Kasumi-1 (cell line): ENCODE measurements around the gene SLC7A10.

ENCODE experiments used
- DNase-seq, 2 experiments: peaks; one replicate each; lab custom pipeline; 2025; lab: John Stamatoyannopoulos, UW

The SLC7A10 gene

DNA sequence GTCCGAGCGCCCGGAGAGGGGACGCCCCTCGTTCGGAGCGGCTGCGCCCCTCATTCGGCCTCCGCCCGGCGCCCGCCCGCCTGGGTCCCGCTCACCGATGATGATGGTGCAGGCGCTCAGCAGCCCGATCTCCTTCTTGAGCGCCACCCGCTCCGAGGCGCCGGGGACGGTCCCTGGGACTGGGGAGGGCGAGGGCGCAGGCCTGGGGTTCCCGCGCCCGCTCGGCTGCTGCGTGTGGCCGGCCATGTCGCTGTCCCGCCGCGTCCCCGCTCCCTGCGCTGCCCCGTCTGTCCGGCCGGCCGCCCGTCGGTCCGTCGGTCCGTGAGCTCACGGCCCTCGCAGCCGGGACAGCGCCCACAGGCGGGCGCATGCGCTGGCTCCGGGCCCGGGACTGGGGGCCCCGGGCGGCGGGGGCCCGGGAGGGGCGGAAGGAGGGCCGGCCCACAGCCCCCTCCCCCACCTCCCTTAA, at the start of gene SLC7A10:
TSS of gene SLC7A10 (minus strand) at position 393 of the 469 bp plus-strand sequence. CDS start at position 246, 147 bp downstream.
- DNase-seq, result no peak

DNA sequence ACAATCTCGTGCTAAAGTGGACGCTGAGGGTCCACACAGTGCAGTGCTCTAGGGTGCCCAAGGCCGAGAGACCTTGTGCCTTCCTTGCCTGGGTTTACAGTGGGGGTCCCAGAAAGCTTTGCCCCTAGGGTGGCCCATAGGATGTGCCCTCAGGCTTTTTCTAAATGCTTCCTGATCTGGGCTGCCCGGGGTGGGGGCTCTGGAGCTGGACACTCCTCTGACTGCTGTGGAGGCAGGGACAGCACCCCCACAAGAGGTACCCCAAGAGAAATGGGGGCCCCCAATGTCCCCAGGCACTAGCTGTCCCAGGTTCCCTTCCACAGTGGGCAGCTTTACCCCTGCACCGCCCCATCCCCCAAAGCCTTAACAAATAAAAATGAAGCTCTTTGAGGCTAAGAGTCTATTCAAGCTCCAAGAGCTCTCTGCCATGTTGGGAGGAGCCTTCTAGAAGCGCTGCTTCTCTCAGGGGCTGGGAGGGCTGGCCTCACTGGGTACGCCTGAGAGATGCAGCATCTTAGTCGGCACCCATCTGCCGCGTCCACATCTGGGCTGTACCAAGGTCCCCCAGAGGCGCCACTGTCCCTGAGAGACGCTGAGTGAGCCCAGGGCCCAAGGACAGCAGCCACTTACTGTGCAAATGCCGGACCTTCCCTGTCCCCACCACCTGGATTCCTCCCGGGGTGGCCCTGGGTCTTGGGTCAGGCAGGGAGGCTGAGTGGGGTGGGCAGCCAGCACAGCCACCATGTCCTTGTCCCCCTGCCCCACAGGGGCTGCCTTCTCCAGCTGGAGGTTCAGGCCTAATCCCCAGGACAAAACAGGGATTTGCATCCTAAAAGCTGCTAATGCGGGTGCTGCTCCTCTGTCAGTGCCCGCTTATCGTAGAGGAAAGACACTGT, 49.3 kb upstream of the SLC7A10 start:
- DNase-seq, result no peak

- peak; percentile 95 to 96 for DNase-seq
These were observed 48.4 kb upstream of the SLC7A10 start for GRCh38 chr19:33273881-33274662.

DNA sequence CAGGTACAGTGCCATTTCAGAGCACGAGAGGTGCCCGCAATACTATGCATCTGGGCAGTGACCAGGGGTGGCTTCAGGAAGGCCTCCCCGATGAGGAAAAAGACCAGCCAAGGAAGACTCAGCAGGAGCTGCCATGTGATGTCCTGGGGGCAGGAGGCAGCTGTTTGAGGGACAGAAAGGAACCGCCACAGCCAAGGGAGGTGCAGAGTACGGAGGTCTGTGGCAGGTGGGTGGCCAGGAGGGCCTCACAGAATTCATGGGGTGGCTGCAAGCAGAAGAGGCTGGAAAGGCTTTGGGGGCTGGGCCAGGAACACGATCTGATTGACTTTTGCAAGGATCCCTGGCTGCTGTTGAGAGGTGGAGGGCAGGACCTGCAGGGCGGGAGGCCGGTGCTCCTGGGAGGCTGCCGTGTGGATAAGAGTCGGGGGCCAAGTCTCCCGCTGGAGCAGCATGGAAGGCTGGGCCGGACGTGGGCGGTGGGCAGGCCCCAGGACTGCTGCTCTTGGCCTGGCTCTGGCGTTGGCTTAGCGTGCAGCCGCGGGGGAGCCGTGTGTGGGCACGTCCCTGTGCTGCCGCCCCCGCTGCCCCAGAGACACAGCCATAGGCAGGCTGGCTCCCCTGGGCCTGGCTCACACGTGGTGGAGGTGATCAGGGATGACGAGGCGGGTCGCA, 47.6 kb upstream of the SLC7A10 start:
- DNase-seq, result peak in 1 of 2 experiments; percentile 29

DNA sequence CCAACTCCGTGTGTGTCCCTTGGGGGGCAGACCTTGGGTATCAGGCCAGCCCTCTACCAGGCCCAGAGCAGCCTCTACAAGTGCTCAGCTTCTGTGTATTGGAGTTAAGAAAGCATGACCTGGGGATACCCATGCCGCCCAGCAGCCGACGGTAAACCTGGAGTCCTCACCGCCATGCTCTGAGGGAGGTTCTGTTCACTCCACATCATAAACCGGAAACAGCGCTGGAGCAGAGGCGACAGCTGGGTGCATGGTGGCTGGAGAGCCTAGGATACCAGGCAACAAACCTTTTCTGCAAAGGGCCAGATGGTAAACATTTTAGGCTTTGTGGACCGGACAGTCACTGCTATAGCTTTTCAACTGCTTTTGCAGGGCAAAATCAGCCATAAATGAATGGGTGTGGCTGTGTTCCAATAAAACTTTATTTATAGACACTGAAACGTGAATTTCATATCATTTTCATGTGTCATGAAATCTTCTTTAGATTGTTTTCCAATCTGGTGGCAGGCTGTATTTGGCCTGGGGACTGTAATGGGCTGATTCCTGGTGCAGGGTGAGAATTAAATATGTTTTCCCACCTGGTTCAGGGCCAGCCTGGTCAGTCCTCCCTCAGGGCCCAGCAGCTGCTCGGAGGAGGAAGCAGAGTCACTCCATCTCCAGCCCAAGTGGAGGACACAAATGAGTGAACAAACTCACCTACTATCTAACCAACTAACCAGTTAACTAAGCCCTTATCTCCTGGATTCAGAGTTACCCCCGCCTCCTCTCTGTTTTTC, 45.8 kb upstream of the SLC7A10 start:
- no peak for DNase-seq

DNA sequence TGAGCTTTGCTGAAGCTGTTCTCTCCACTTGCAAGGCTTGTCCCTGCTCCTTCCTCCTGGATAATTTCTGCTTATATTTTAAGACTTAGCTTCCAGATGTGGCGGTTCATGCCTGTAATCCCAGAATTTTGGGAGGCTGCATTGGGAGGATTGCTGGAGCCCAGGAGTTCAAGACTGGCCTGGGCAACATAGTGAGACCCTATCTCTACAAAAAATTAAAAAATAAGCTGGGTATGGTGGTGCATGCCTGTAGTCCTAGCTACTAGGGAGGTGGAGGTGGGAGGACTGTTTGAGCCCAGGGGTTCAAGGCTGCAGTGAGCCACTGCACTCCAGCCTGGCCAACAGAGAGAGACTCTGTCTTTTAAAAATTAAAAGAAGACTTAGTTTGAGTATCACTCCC, 45.1 kb upstream of the SLC7A10 start:
- DNase-seq, result no peak

DNA sequence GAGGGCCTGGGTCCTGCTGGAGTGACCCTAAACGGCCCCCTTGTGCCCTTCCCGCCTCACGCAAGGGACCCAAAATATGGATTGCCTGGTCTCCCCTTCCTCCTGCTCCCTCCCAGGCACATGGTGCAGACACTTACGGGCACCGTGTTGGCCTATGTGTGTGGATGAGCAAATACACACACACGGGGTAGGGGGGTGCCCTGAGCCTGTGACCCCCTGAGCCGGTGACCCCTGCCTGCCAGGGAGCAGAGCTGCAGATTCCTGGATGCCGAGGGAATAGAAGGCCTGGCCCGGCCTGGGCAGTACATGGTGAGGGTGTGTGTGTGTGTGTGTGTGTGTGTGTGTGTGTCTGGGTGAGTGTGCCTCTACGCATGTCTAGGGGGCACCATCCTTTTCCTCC, 43.4 kb upstream of the SLC7A10 start:
- no peak for DNase-seq

DNA sequence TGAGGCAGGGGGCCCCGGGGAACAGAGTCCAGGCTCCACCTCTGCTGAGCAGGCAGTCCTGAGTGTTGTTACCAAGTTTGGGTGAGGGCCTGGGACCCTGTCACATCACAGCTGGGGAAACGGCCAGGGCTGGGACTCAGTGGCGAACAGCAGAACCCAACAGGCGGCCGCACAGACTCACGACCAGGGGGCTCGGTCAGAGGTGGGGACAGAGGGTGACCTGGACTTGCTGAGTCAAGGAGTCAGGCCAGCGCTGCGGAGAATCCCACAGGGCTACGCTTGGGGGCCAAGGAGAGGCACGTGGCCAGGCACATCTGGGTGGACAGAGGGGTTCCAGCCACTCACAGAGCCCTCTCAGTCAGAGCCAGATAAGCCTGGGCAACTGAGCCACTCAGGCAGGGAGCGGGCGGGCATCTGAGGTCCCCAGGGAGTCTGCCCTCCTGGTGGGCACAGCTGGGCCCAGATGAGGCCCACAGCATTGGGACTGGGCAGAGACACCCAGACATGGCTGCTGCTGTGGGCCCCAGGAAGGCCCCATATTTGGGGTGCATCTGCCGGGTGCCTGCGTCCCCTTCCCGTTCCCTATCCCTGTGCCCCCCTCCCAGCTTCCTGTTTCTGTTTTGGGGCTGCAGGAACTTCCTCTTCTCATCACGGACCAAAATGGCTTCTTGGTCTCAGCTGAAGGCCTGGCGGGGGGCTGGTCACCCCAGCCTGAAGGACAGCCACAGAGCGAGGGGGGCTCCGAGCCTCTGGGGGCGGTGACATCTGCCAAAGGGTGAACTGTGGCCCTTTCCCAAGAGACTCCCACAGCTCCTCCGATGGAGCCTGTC, 42.7 kb upstream of the SLC7A10 start:
- peak; percentile 57 to 66 for DNase-seq

DNA sequence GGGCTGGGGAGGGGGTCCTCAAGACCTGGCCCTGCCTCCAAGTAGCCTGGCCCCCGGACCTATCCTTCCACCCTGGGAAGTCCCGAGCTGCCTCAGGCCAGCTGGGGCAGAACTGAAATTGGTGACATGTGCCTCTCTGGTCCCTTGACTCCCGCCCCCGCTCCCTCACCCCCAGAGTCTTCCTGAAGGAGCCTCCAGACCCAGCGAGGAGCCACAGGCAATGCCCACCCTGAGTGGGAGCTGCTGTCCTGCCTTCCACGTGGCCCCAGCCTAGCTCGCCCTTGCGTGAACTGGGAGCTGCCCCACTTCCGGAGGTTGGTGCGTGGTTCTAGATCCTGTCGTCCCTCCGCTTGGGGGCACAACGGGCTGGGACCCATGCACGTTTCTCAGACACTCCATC, 42.1 kb upstream of the SLC7A10 start:
- no peak for DNase-seq

GRCh38 chr19:33266974-33267484, 41.4 kb upstream of the SLC7A10 start:
- DNase-seq, result no peak

DNA sequence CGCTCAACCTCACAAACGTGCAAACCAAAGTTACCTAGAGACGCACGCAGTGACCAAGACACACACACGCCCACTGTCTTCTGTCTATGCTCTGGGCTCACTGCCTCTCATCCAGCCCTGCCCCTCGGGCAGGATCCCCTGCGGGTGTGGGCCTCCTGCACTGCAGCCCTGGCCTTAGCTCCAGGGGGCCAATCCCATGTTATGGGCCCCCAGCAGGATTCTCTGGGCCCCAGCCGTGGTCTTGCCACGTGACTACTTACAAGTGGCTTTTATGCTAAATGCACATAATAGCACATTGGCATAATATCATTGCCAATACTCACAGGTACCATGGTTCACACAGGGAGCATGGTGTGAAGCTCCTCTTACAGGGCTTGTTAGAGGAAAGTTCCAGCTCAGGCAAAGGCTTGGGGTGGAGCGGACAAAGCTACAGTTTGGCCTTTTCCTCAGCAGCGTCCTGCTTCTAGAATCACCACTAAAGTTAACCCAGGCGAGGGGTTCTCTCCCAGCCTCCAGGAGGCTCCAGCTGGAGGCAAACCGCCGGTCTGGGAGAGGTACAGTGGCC, 39.3 kb upstream of the SLC7A10 start:
- DNase-seq, result no peak

- DNase-seq, result no peak
These were observed 37.8 kb upstream of the SLC7A10 start for GRCh38 chr19:33263325-33264023.

GRCh38 chr19:33261511-33262189, 36.0 kb upstream of the SLC7A10 start:
- DNase-seq, result peak; percentile 66 to 72

GRCh38 chr19:33260628-33261418, 35.2 kb upstream of the SLC7A10 start:
- peak; percentile 92 to 93 for DNase-seq

DNA sequence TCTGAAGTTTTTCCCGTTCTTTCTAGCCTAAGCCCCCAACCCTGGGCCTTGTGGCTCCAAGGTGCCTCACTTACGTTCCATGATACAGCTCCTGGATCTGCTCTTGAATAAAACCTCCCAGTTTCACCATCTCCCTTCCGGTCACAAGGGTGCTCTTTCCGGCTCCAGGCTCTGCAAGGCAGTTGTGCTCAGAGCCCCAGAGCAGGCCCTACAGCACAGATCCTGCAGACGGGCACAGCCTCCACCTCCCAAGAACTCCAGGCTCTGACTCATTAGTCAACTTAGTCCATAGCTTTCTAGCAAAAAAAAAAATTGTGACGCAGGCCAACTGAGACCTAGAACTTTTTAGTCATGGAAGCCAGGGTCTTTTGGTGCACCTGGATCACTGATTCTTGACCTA, 33.9 kb upstream of the SLC7A10 start:
- peak; percentile 80 to 86 for DNase-seq

GRCh38 chr19:33257828-33258227, 32.2 kb upstream of the SLC7A10 start:
- no peak for DNase-seq

- no peak for DNase-seq
These were observed 30.6 kb upstream of the SLC7A10 start for GRCh38 chr19:33256261-33256660.

GRCh38 chr19:33255781-33256180, 30.1 kb upstream of the SLC7A10 start:
- DNase-seq, result no peak
